Left renal cortex interstitium (tissue), 4 donors: ENCODE measurements around the gene SLC18A2. TPM values are rescaled to one million over a fixed set of nuclear protein-coding genes. Genes with fewer than 3 reads are reported as not detected.
"Not testable (repeated sequence)": the region's sequence is repeated elsewhere in the genome, so short reads cannot be mapped to it uniquely, and the experiment has no call there.

ENCODE experiments used
- DNase-seq, 4 donors: peaks; one replicate each; pipeline ENCODE4 v3.0.0-alpha.2; 2013; ENCODE audit warnings: low read depth in 4 of 4, low spot score in 2 of 4, missing footprints in 1 of 4
- polyA plus RNA-seq, 4 donors: library from polyadenylated mRNA; unstranded; fragments of 120-200 nt; gene quantifications; one replicate each; pipeline ENCODE4 v1.2.1, GENCODE V29; 2013; ENCODE audit not compliant: insufficient read length in 4 of 4

Gene SLC18A2
- polyA plus RNA-seq, 4 donors: 0.79 to 1.3 (median 1.2) TPM

GRCh38 chr10:117261501-117261900, 20.6 kb downstream of the SLC18A2 start:
- DNase-seq: no peak

GRCh38 chr10:117262291-117262902, 21.5 kb downstream of the SLC18A2 start:
- DNase-seq: no peak

- no peak for DNase-seq
These were observed 22.0 kb downstream of the SLC18A2 start for GRCh38 chr10:117262903-117263293.

- DNase-seq: no peak
These were observed 23.9 kb downstream of the SLC18A2 start for GRCh38 chr10:117264782-117265181.

GRCh38 chr10:117266400-117266799, 25.5 kb downstream of the SLC18A2 start:
- no peak for DNase-seq

DNA sequence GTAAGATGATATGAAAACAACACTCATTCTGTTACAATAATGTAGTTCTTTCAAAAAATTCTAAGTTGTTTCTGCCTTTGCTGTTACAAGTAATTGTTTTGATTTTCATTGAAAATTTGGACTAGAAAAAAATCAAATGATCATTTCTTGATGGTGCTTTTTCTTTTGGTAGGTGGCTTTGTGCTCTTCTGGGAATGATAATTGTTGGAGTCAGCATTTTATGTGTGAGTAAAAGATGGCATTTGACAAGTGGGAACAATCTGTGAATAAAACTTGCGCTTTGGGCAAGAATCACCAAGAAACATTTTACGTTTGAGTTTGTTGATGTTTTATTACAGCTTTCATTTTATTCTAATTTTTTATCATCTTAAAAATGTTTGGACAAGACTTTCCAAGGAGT, 25.9 kb downstream of the SLC18A2 start:
- no peak for DNase-seq

DNA sequence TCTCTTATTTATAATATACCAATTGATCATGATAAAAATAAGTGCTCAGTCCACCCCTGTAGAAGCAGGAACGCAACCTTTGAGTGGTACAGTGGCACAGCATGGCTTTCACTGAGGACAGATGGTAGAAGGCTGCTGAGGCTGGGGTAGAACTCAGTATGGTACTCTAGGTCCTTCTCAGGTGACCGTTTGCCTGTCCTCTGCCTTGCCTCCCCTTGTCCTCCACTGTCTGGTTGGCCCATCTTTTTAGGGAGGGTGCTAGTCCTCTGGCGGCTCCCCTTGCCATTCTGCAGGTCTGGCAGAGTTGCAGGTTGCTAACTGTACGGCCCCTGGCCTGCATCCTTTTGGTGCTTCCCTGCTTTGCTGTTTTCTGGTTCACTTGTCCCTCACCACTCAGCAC, 27.3 kb downstream of the SLC18A2 start:
- no peak for DNase-seq

DNA sequence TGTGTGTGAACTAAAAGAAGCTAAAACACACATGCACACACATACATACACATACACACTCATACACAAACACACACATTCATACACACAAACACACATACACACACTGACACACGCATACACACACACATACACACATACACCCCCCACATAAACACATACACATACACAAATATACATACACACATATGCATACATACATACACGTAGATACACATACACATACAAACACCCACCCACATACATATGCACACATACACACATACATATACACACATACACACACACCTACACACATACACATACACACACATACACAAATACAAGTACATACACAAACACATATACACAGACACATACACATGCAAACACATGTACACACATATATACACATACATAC, 28.0 kb downstream of the SLC18A2 start:
- no peak for DNase-seq

DNA sequence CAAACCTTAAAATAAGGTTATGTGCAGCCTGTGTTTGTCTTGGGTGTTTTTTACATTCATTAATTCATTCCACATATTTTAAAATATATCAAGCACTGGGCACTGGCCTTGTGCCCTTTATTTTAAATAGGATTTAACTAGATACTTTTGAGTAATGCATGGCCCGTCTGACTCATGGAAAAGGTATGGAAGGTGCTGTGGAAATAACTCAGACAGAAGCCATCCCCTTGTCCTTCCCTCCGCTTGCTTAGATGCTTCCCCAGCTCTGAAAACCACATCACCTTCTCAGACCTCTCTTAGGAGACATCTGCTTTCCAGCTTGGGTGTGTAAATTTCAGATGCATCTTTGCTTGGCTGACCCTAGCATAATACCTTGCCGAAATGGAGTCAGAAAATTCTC, 30.5 kb downstream of the SLC18A2 start:
- DNase-seq: no peak

GRCh38 chr10:117272195-117273076, 31.5 kb downstream of the SLC18A2 start:
- no peak for DNase-seq

DNA sequence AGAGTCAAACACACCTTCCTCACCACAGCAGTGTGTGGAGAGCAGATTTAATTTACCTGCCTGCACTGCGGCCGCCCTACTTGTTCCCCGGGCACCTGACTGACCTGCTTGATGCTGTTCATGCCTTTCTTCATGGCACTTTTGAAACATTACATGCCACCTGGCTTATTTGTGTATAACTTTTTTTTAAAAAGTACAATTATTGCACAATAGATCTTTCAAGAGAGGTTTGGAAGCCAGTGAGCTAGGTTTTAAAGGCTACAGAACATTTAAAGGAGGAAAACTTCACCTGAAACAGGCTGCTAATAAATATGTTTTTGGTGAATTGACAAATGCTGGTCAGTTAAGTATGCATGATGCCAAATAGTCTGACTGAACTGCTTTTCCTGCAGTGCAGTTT, 33.1 kb downstream of the SLC18A2 start:
- DNase-seq: no peak

- no peak for DNase-seq
These were observed 33.6 kb downstream of the SLC18A2 start for GRCh38 chr10:117274509-117274908.

- DNase-seq: no peak
These were observed 34.2 kb downstream of the SLC18A2 start for GRCh38 chr10:117275121-117275520.

DNA sequence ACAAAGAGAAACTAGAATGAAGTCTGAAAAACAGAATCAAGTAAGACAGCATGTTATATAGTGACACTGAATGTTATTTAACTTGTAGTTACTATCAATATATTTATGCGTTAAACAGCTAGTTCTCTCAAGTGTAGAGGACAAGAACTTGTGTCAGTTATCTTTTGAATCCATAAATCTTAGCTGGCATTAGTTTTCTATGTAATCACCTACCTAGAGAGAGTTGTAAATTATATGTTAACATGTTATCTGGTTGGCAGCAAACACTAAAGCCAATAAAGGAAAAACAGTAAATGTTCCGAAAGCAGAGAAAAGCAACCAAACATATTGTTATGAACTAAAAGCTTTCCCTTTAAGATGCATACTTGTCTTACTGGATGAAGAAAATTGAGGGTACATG, 36.8 kb downstream of the SLC18A2 start:
- DNase-seq: no peak

GRCh38 chr10:117284716-117285494, 44.0 kb downstream of the SLC18A2 start:
- DNase-seq: no peak

GRCh38 chr10:117290872-117291271, 50.0 kb downstream of the SLC18A2 start:
- not testable (repeated sequence) for DNase-seq

DNA sequence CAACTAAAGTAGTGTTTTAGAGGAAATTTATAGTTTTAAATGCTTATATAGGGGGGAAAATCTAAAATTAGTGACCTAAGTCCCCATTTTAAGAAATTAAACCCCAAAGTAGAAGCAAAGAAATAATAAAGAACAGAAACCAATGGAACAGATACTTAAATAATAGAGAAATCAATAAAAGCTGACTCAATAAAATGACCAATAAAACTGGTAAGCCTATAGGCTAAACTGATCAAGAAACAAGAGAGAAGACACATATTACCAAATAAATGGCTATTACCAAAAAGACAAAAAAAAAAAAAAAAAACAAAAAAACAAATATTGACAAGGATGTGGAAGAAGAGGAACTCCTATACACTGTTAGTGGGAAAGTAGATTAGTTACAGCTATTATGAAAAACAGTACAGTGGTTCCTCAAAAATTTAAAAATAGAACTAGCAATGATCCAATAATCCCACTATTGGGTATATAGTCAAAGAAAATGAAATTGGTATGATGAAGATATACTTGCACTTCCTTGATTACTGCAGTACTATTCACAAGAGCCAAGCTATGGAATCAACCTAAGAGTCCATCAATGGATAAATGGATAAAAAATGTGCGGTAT, 53.2 kb downstream of the SLC18A2 start:
- DNase-seq: no peak

GRCh38 chr10:117294735-117295134, 53.8 kb downstream of the SLC18A2 start:
- DNase-seq: no peak

GRCh38 chr10:117298219-117298618, 57.3 kb downstream of the SLC18A2 start:
- no peak for DNase-seq

GRCh38 chr10:117299435-117299834, 58.5 kb downstream of the SLC18A2 start:
- DNase-seq: no peak

DNA sequence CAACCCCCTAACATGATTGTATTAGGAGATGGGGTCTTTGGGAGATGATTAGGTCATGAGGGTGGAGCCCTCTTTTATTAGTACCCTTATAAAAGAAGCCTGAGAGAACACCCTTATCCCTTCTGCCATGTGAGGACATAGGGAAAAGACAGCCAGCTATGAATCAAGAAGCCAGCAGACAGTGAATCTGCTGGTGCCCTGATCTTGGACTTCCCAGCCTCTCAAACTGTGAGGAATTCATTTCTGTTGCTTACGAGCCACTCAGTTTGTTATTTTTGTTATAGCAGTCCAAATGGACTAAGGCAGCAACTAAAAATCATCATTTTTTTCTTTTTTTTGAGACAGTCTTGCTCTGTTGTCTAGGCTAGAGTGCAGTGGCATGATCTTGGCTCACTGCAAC, 59.8 kb downstream of the SLC18A2 start:
- DNase-seq: no peak
